LHCN-M2 (cell line): ENCODE results near the gene ARHGAP26. TPM values are rescaled to one million over a fixed set of nuclear protein-coding genes. Genes with fewer than 3 reads are reported as not detected.
"Not testable (repeated sequence)": the region's sequence is repeated elsewhere in the genome, so short reads cannot be mapped to it uniquely, and the experiment has no call there.

Experiments used
- DNase-seq: peaks from one replicate; pipeline ENCODE4 v3.0.0-alpha.2; 2012; ENCODE audit warnings: low read depth
- total RNA-seq: library from RNA; depleted of rRNA; stranded (reverse); fragments of >200 nt; gene quantifications from 2 replicates; pipeline ENCODE4 v1.2.3, GENCODE V29; 2014

Gene ARHGAP26
- total RNA-seq, 1 experiment from 2014 or later, result 1.0 TPM

DNA sequence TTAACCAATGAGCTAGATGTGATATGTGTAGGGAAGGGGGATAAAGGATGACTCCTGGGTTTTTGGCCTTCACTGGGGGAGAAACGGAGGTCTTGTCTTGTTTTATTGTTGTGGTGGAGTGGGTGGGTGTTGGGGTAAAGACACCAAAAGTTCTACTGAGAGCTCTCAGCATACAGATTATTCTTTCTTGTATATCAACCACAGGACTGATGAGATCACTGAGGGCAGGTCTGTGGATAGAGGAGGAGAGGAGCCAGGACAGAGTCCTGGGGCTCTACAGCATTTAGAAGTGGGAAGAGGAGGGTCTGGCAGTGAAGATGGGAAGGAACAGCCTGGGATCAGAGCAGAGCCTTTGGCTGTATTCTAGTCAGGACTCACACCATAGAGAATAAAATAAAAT is 310.8 kb downstream of the ARHGAP26 start:
- no peak for DNase-seq

DNA sequence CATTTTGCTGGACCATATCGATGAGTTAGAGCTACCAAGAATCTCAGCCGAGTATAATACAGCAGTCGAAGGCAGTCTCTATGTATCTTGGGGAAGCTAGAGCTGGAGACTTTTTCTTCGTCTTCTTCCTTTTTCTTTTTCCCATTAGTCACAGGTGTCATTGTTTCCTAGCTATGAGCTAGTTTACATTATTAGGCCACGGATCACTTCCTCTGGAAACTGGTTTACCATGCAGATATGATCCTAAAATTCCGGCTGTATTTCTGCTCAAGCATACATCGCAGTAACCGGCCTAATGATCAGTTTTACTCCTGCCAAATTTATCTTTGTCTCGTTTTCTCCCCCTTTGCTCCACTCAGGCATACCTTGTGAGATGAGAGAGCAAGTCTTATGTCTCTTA is 312.8 kb downstream of the ARHGAP26 start:
- DNase-seq, result no peak

DNA sequence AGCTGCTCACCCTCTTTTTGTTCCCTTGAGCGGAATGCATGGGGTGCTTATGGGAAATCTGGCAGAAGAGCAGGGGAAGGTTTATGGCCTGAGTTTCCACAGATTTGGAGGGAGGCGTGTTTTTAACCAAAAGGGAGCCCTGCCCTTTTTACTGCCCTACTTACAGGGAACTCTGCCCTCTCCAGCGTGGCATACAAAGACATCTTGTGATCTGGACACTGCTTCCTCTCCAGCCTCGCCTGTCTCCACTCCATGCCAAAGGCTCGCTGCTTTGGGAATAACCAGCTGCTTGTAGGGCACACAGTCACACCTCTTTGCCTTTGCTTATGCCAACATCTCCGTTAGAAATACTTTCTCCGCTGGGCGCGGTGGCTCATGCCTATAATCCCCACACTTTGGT is 314.2 kb downstream of the ARHGAP26 start:
- DNase-seq, result no peak

DNA sequence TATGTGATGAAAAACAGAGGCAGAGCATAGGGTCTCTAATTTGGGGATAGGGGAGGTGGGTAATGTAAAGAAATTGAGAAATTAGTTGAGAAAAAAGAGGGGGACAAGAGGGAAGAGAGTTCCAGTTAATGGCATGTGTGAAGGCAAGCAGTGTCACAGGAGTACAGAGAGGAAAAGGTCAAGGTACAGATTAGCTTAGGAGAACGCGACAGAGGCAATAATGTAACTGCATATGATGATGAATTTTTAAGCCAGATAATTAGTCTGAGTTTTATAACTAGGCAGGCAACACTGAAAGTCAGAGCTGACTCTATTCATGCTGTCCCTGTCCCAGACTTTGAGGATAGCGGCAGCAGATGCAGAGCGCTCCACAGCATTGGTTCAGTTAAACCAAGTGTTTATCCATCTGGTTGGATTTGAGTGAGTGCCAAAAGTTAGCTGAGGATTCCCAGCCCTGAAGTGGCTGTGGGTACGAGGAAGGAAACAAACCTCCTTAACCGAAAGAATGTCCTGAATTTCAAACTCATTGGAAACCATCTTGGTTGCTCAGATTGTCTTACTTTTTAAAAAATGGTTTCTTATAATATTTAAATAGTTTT is 315.2 kb downstream of the ARHGAP26 start:
- no peak for DNase-seq

DNA sequence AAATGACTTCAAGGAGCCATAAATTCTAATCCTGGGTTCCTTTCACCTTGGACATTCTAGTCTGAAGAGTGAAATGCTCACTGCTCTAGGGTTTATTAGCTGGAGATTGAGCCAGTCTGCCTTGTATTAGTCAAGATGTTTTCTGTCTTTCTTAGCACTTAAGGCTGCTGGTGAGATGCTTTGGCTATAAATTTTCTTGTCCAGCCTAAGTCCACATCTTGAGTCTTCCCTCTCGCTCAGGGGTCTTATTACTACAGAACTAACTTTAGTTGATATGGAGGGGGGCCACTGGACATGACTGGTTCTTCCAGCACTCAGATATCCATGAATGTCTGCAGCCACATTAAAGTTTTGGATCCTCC is 316.4 kb downstream of the ARHGAP26 start:
- no peak for DNase-seq

DNA sequence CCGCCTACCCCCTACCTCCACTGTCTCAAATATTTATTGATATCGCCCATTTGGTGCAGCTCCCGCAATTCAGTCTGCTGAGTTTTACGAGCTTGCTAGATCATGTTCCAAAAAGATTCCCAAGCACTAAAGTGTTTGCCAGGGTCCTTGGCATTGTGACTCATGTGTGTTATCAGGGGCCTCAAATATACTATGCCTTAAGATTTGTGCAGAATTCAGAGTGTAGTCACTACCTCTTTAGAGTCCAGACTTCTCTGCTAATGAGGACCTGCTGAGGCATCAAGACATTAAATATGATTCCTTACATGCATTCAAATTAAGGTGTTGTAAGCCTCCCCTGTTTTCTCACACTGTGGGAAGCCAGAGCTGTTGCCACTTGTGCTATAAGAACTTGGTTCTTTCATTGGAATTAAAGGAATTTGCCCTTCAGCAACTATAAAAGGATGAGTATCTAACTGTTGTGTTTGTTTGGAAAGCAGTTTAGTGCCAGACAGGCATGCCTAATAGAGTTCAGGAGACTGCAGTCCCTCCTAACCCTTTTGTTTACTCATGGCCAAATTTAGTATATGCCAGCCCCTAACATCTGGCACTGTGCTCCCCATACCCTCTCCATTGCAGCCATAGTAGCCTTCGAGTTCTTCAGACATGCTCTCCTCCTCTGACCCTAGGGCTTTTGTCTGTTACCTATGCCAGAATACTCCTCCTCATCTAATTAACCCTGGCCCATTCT is 316.9 kb downstream of the ARHGAP26 start:
- DNase-seq, result peak; percentile 24

DNA sequence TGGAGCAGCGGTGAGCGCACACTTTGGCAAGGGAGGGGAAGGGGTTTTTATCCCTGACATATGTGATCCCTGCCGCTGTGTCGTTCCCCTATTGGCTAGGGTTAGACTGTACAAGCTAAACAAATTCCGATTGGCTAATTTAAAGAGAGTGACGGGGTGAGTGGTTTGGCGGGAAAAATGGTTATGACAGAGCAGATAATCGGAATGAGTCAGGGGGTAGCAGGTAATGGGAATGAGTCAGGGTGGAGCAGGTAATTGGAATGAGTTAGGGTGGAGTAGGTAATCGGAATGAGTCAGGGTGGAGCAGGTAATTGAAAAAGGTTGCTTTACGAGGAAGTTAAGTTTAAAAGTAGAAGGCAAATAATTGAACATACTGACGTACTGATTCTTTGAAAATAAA is 318.5 kb downstream of the ARHGAP26 start:
- not testable (repeated sequence) for DNase-seq

DNA sequence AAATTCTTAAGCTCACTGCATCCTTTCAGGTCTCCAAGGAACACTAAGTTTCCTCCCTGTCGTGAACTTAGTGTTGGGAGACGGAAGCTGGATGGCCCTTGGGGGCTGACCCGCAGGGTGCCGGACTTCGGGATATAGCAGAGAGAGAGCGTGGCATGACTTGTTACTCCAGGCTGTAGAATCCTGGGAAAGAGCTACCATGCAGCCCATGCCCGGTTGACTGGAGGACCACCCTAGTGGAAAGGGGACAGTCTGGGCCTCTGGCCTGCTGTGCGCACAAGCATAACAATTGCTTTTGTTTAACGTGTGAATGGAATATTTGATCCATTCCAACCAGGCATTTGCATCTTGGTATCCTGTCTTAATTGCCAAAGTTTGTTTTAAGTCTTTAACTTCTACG is 319.9 kb downstream of the ARHGAP26 start:
- not testable (repeated sequence) for DNase-seq

DNA sequence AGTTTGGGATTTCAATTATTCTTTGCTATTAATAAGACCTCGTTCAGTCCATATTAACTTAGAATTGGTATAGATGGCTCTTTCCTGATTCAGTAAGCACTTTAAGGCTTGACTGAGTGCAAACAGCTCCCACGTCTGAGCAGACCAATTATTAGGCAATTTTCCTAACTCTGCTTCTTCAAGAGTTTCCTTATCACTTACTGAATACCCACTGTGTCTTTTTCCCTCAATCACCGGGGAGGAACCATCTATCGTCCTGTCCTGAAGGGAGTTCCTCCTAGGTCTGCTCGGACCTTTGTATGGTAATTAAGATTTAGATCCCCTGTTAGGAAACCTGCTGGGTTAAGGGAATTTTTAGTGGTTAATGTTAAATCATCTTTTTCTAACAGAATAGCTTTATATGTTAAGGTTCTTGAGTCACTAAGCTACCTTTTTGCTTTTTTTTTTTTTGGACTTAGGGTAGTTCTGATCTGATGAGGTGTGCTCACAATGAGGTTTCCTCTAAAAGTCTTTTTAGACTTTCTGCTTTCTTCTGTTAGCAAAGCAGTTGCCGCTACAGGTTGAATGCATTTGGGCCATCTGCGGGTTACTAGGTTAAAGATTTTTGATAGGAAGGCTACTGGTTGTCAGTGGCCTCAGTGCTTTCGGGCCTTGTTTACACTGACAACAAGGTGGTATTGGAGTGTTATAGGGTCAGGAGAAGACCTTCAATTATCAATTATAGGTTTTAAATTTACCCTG is 322.7 kb downstream of the ARHGAP26 start:
- not testable (repeated sequence) for DNase-seq

DNA sequence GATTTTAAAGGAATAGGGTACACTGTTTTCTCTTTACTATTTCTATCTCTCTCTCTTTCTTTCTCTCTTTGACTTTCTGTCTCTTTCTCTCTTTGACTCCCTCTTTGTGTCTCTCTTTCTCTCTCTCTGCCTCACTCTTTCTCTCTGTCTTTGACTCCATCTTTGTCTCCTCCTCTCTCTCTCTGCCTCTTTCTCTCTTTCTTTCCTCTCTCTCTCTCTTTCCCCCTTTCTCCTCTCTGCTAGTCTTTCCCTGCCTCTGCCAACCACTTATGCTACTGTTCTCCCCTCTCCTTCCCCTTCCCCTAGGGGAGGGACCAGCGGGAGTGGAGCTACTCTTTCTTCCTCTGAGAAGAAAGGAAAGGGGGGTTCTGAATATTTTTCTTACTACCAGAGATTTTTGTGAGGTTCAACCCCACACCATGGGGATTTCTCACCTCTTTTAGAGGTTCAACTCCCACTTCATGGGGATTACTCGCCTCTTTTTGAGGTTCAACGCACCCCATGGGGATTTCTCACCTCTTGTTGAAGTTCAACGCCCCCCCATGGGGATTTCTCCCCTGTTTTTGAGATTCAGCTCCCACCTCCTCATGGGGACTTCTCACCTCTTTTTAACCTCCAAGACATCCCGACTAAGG is 323.4 kb downstream of the ARHGAP26 start:
- DNase-seq, result no peak

DNA sequence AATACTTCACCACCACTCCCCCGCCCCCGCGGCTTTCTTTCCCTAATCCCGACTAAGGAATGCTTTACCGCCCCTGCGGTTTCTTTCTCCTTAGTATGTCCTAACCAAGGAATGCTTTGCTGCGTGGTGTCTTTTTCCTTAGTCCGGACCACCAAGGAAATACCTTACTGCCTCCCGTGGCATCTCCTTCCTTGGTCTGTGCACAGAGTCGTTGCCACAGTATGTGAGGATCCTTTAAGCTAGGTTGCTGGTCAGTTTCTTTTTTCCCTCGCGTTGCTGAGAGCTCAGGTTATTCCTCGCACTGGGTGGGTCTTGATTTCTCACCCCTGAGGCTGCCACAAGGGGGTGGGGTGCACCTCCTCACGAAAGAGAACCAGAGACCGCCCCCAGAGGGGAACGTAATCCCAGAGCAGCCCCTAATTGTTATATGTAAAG is 323.9 kb downstream of the ARHGAP26 start:
- DNase-seq, result no peak

DNA sequence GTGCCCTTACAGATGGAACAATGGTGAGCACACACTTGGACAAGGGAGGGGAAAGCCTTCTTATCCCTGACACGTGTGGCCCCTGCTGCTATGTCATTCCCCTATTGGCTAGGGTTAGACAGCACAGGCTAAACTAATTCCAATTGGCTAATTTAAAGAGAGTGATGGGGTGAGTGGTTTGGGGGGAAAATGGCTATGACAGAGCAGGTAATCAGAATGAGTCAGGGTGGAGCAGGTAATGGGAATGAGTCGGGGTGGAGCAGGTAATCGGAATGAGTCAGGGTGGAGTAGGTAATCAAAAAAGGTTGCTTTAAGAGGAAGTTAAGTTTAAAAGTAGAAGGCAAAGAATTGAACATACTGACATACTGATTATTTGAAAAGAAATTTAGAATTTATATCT is 324.4 kb downstream of the ARHGAP26 start:
- DNase-seq, result not testable (repeated sequence)

DNA sequence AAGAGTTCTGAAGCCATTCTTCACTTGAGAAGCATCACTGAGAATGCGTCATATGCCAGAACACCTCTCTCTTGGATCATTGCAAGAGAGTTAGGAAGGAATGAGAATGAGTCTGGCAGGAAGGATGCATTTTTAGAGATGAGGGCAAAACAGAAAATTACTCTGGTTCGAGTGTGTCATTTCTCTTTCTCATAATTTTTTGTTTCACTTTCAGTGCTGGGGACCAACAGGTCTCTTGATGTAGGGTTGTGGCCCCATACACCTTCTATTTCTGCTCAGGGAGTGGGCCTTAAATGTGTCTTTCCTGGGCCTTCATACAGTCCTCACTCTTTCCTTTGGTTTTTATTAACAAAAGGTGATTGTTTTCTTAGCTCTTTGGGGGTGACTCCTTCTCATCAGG is 330.9 kb downstream of the ARHGAP26 start:
- DNase-seq, result no peak

DNA sequence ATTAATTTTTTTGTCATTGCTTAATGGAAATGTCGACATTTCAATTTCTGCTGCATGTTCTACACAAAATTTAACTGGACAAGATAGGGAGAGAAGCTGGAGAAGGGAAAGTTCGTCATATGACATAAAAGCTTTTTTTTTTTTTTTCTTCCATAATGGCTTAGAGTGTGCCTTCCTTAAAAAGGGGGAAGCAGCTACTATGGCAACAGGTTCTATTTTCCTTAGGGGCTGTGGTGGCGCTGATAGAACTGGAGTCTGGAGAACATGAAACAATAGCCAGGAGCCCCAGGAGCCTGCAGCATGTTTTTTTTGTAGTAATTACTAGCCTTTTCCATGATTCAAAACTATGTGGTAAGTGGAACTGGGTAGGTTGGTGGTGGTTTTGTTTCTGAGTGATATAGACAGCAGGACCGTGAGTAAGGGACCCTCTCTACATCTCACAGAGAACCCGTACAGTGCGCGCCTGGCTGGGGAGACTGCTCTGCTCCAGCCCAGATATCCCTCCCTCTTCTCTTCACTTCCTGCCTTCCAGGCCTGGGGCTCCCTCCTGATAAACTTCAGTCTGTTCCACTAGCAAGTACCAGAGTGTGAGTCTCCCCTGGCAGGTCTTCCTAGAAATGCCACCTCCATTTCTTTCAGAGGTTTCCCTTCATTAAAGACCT is 331.7 kb downstream of the ARHGAP26 start:
- no peak for DNase-seq

DNA sequence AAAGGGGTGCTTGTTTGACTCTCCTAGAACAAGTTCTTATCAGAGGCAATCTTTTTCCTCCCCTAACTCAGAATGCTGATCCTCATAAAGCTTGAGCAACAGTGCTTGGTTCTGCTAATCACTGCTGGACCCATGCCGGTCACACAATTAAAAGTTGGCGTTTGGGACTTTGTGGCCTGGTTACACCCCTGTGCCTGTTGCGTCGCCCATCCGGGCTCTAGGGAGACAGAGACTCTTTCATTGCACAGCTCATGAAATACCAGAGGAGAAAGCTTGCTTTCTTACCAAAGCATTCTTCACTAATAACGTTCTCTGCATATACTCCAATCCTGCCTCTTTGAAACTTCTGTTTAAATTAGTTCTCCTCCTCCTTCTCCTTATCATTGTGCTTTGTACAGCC is 332.2 kb downstream of the ARHGAP26 start:
- no peak for DNase-seq

DNA sequence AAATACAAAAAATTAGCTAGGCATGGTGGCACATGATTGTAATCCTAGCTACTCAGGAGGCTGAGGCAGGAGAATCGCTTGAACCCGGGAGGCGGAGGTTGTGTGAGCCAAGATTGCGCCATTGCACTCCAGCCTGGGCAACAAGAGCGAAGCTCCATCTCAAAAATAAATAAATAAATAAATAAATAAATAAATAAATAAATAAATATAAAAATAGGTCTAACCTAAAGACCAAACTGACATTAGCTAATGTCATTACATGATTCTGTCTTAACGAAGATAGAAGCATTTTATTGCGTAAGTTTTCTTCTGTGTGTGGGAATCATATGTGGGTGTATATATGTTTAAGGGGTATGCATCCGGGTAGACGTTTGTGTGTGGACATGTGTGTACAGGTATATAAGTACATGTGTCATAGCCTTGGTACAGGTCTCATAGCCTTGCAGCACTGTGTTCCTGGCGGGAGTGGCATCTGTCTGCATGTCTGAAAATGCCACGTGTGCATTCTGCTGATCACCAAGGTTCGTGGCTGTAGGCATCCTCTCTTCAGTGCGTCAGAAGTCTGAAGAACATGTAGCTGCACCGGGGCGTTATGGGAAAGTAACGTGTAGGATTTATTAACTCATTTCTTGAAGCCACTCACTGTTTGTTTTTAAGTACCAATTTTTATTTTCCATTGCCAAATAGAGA is 335.2 kb downstream of the ARHGAP26 start:
- no peak for DNase-seq

DNA sequence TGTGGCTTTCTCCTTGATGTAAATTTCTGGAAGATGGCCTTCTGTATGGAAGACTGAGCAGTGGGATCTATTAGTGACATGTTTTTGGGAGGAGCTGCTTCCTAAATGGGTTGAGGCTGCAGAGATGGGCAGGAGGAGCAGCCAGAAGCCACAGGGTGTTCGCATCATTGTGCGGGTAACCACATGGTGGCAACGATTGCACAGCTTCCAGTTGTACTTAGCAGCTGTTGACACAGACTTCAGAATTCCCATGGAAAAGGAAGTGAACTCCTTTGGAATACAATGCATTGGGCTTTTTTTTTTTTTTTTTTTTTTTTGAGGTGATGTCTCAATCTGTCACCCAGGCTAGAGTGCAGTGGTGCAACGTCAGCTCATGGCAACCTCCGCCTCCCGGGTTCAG is 336.0 kb downstream of the ARHGAP26 start:
- peak; percentile 97 for DNase-seq

DNA sequence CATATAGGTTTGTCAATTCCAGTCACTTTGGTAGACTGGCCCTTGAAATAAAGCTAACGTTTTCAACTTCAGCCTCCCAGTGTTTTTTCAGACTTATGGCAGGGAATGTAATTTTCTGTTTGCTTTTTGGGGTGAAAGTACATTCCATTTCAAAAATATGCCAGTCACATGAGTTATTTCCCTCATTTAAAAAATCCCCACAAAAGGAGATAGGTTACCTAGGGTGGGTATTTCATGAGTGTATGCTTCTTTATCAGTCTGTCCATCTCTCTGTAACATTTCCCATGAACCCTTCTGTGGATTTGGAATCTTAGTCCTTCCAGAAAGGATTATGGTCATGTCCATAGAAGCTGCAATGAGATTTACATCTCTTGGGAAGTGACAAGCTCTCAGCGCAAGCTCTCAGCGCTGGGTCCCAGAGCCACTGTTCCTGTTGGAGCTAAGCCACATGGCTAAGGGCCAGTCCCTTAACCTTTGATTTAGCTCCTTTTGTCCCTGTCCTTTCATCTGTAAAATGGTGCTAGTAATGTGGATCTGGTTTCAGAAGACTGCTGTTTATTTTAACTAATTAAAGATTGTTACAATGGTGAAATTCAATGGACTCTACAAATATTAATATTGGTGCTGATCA is 338.4 kb downstream of the ARHGAP26 start:
- no peak for DNase-seq

DNA sequence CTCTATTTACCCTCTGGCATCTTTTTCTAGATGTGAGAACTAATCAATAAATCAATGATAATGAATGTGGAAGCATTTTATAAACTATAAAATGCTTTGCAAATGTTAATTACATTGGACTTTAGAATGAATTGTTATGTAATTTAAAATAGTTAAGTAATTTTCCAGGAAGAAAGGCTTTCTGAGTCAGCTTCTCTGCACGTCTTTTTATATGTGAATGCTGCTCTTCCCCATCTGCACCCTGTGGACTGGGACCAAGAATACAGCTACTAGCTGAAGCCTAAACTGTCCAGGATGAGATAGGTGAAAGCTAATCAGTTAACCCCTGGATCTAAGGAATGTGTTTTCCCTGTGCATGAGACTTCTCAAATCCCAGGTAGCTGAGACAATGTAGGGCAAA is 340.4 kb downstream of the ARHGAP26 start:
- no peak for DNase-seq

DNA sequence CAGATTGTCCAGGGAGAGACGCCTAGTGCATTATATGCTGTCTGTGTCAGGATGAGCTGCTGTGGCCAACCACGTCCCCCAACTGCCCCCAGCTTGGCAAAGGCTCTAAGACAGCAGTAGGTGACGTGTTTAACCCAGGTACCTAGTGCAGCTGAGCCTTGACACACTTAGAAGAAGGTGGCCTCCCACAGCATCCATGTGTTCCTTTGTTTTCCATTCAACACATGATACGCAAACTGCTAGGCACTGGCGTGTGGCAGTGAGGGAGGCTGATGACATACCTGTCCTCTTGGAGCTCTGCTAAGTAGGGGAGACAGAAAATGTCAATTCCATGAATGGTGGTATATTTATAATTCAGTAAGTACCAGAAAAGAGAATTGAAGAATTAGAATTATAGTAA is 341.6 kb downstream of the ARHGAP26 start:
- DNase-seq, result no peak

DNA sequence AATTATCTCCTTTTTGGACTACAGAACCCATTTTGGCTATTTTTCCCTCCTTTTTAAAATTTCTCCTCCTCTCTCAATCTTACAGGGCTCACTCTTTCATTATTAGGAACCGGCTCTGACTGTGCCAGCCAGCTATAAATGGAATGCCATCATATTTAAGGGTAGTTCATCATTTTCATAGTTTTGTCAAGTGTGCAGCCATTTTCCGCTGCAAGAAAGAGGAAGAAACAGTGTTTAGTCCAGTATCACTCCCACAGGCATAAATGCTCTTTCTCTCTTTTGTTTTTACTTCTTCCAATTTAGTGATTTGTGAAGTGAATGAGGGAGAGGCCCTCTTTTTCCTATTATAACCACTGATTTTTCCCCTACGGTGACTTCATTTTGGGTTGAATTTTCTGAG is 343.3 kb downstream of the ARHGAP26 start:
- no peak for DNase-seq
